HepG2 (cell line): Measurements from ENCODE around the gene PEMT. TPM values are rescaled to one million over a fixed set of nuclear protein-coding genes. Genes with fewer than 3 reads are reported as not detected.
A peak's percentile ranks its signal among the peaks of the same experiment; 100 is the strongest.

Experiments
- ATF7-NPFF ChIP-seq: sonication (generic); formaldehyde crosslinking; IDR thresholded peaks from 2 replicates; pipeline ENCODE4 v1.8.1; 2023; ENCODE audit warnings: mild to moderate bottlenecking, low read depth, missing genetic modification reagents, moderate library complexity
- ATRX ChIP-seq: sonication (generic); formaldehyde crosslinking; IDR thresholded peaks from 2 replicates; pipeline ENCODE4 v1.4.0; 2020; ENCODE audit warnings: missing genetic modification reagents, borderline replicate concordance
- KAT2B ChIP-seq: fragments of 150-350 bp; IDR thresholded peaks from 2 replicates; pipeline ENCODE4 v1.6.1; 2014; ENCODE audit warnings: low read depth, low read length, borderline replicate concordance
- MAX ChIP-seq: IDR thresholded peaks from 2 replicates; pipeline ENCODE4 v1.6.1; 2012; ENCODE audit warnings: inconsistent platforms
- SNAPC4 ChIP-seq: sonication (generic); formaldehyde crosslinking; IDR thresholded peaks from 2 replicates; pipeline ENCODE4 v1.4.0; 2020; ENCODE audit warnings: mild to moderate bottlenecking, missing genetic modification reagents
- TAF1 ChIP-seq: sonication (generic); formaldehyde crosslinking; IDR thresholded peaks from 2 replicates; pipeline ENCODE4 v1.4.0; 2020; ENCODE audit warnings: missing genetic modification reagents
- TRIM24 ChIP-seq: sonication (generic); formaldehyde crosslinking; IDR thresholded peaks from 2 replicates; pipeline ENCODE4 v1.8.0; 2022; ENCODE audit warnings: mild to moderate bottlenecking, missing genetic modification reagents
- UBTF ChIP-seq: sonication (generic); formaldehyde crosslinking; IDR thresholded peaks from 2 replicates; pipeline ENCODE4 v1.4.0; 2020; ENCODE audit warnings: mild to moderate bottlenecking, missing genetic modification reagents
- ZFP62 ChIP-seq: sonication (generic); formaldehyde crosslinking; IDR thresholded peaks from 2 replicates; pipeline ENCODE4 v1.4.0; 2020; ENCODE audit warnings: missing genetic modification reagents
- ZMAT3 ChIP-seq: sonication (generic); formaldehyde crosslinking; conservative IDR thresholded peaks from 2 replicates; pipeline ENCODE4 v1.7.0; 2021; ENCODE audit warnings: missing genetic modification reagents
- ZNF264 ChIP-seq: sonication (generic); formaldehyde crosslinking; IDR thresholded peaks from 2 replicates; pipeline ENCODE4 v1.4.0; 2020; ENCODE audit warnings: missing genetic modification reagents
- ZNF317 ChIP-seq: sonication (generic); formaldehyde crosslinking; IDR thresholded peaks from 2 replicates; pipeline ENCODE4 v1.5.0; 2020; ENCODE audit warnings: mild to moderate bottlenecking, missing genetic modification reagents
- ZNF432 ChIP-seq: sonication (generic); formaldehyde crosslinking; IDR thresholded peaks from 2 replicates; pipeline ENCODE4 v1.5.0; 2020; ENCODE audit warnings: missing genetic modification reagents, mild to moderate bottlenecking, borderline replicate concordance
- ZNF468 ChIP-seq: sonication (generic); formaldehyde crosslinking; IDR thresholded peaks from 2 replicates; pipeline ENCODE4 v1.8.0; 2022; ENCODE audit warnings: mild to moderate bottlenecking, moderate library complexity, missing genetic modification reagents
- ZNF570 ChIP-seq: sonication (generic); formaldehyde crosslinking; IDR thresholded peaks from 2 replicates; pipeline ENCODE4 v1.4.0; 2020; ENCODE audit warnings: mild to moderate bottlenecking, missing genetic modification reagents, borderline replicate concordance
- polyA plus RNA-seq, 8 experiments: library from polyadenylated mRNA; depleted of rRNA in 3 of 8; stranded (reverse) in 7 of 8; unstranded in 1 of 8; fragments of >200 nt; fragmentation: Illumina TruSeq in 4 of 8; extraction: Trizol in 4 of 8; gene quantifications; 2 replicates each; pipeline versions ENCODE4 v1.2.1 to v1.2.3, GENCODE V29; 2011 to 2016; ENCODE audit warnings: low read depth in 4 of 8, missing spikeins in 1 of 8, mixed read lengths in 1 of 8; ENCODE audit not compliant: insufficient read depth in 1 of 8
- total RNA-seq, 5 experiments: library from RNA; depleted of rRNA; stranded (reverse); fragments of >200 nt; fragmentation: Illumina TruSeq; extraction: Trizol; gene quantifications; 2 replicates each; pipeline ENCODE4 v1.2.3, GENCODE V29; 2016; ENCODE audit warnings: low read depth in 1 of 5
- TF ChIP-seq, protein P1 (sequence below): IDR thresholded peaks from 2 replicates; pipeline ENCODE4 v1.6.1; 2016; ENCODE audit warnings: low read depth, missing genetic modification reagents, missing compliant biosample characterization

PEMT gene
- total and polyA plus RNA-seq, 2 of the 13 experiments (the other 11 are each of a cell fraction or from before 2014, with no cell fraction given), result 31.7 to 43.6 TPM

DNA sequence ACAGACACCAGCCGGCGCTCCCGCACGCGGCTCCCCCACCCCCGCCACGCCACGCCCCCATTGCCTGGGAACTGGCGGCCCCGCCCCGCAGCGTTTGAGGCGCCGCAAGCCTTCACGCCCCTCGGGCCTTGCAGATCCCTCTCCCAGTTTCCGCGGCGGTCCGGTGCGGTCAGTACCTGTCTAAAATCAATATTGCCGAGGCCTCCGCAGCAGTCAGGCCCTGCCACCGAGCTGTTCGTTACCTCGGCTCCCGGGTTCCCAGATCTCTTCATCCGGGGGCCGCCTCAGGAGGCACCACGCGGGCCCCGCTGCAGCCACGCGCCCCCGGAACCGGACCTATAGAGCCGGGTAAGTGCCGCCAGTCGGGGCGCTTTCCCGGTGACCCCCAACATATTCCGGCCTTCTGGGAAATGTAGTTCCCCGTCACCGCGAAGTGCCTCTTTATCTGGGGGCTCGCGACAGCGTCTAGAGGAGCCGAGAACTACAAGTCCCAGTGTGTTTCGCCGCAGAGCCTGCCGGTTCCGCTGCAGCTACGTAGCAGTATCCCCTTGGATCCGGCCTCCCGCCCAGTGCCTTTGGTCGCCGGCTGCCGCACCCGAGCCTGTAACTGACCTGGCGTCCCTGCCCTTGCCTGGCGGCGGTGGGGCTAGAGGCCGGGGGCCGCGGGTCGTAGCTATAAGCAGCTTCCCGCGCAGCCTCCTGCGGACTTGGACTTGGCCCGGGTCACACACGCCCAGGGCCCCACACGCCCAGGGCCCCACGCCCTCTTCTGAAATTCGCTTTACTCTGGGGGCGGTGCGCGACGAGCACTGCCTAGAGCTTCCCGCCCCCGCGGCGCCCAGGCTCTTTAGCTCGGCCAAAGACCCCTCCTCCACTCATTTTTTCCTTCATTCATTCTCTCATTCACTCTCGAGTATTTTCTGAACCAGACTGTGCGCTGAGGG is at the start of gene PEMT (continued):
- TF ChIP-seq TRIM24 (CRISPR knock-in tag) (no peak), ZNF468 (CRISPR knock-in tag) (no peak), ZNF570 (CRISPR knock-in tag) (no peak), ATF7-NPFF (CRISPR knock-in tag) (peak; percentile 47), TAF1 (CRISPR knock-in tag) (peak; percentile 86), ZFP62 (CRISPR knock-in tag) (peak; percentile 94), ZNF317 (CRISPR knock-in tag) (peak; percentile 78), SNAPC4 (peak; percentile 95), ZMAT3 (CRISPR knock-in tag) (no peak), MAX (peak; percentile 93), ZNF264 (no peak), ATRX (no peak), ZNF432 (CRISPR knock-in tag) (no peak), UBTF (peak; percentile 90), KAT2B (no peak)
- TF ChIP-seq, protein P1, sequence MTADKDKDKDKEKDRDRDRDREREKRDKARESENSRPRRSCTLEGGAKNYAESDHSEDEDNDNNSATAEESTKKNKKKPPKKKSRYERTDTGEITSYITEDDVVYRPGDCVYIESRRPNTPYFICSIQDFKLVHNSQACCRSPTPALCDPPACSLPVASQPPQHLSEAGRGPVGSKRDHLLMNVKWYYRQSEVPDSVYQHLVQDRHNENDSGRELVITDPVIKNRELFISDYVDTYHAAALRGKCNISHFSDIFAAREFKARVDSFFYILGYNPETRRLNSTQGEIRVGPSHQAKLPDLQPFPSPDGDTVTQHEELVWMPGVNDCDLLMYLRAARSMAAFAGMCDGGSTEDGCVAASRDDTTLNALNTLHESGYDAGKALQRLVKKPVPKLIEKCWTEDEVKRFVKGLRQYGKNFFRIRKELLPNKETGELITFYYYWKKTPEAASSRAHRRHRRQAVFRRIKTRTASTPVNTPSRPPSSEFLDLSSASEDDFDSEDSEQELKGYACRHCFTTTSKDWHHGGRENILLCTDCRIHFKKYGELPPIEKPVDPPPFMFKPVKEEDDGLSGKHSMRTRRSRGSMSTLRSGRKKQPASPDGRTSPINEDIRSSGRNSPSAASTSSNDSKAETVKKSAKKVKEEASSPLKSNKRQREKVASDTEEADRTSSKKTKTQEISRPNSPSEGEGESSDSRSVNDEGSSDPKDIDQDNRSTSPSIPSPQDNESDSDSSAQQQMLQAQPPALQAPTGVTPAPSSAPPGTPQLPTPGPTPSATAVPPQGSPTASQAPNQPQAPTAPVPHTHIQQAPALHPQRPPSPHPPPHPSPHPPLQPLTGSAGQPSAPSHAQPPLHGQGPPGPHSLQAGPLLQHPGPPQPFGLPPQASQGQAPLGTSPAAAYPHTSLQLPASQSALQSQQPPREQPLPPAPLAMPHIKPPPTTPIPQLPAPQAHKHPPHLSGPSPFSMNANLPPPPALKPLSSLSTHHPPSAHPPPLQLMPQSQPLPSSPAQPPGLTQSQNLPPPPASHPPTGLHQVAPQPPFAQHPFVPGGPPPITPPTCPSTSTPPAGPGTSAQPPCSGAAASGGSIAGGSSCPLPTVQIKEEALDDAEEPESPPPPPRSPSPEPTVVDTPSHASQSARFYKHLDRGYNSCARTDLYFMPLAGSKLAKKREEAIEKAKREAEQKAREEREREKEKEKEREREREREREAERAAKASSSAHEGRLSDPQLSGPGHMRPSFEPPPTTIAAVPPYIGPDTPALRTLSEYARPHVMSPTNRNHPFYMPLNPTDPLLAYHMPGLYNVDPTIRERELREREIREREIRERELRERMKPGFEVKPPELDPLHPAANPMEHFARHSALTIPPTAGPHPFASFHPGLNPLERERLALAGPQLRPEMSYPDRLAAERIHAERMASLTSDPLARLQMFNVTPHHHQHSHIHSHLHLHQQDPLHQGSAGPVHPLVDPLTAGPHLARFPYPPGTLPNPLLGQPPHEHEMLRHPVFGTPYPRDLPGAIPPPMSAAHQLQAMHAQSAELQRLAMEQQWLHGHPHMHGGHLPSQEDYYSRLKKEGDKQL (CRISPR knock-in tag), result no peak
